Fibroblast of skin of scalp (primary cell): ENCODE results near the gene STPG3. TPM values are rescaled to one million over a fixed set of nuclear protein-coding genes. Genes with fewer than 3 reads are reported as not detected.

Source experiments
- DNase-seq: peaks from one replicate; pipeline ENCODE4 v3.0.0-alpha.2; 2013
- polyA plus RNA-seq, 2 experiments: library from polyadenylated mRNA; unstranded; fragments of 120-200 nt; gene quantifications; one replicate each; pipeline ENCODE4 v1.2.1, GENCODE V29; 2013; ENCODE audit not compliant: insufficient read length in 2 of 2

The STPG3 gene
- 0.23 TPM for polyA plus RNA-seq (2013, experiment 1 of 2; ENCODE audit: insufficient read length)
- not detected for polyA plus RNA-seq (2013, experiment 2 of 2; ENCODE audit: insufficient read length)

- no peak for DNase-seq
Measured at GRCh38 chr9:137251194-137251461, at the start of gene STPG3. Gene STPG3 (plus strand): TSS chr9:137251286. CDS start chr9:137251287, 1 bp downstream.

- DNase-seq, result no peak
Measured at GRCh38 chr9:137202966-137203365, 48.1 kb upstream of the STPG3 start.

- DNase-seq, result no peak
Measured at GRCh38 chr9:137204731-137205125, 46.4 kb upstream of the STPG3 start.

- DNase-seq, result peak; percentile 87
Measured at GRCh38 chr9:137205126-137206069, 45.7 kb upstream of the STPG3 start, which contains the start of the genes NDOR1 and TMEM203. Gene NDOR1 (plus strand): TSS chr9:137205700. CDS start chr9:137205778, 78 bp downstream. Gene TMEM203 (minus strand): TSS chr9:137205648. CDS start chr9:137205414, 234 bp downstream.

- no peak for DNase-seq
Measured at GRCh38 chr9:137206602-137207001, 44.5 kb upstream of the STPG3 start.

GRCh38 chr9:137211532-137211931, 39.6 kb upstream of the STPG3 start:
- DNase-seq, result no peak

- DNase-seq, result no peak
Measured at GRCh38 chr9:137212520-137212919, 38.6 kb upstream of the STPG3 start.

- no peak for DNase-seq
Measured at GRCh38 chr9:137213160-137214060, 37.7 kb upstream of the STPG3 start.

GRCh38 chr9:137214620-137215019, 36.5 kb upstream of the STPG3 start:
- no peak for DNase-seq

GRCh38 chr9:137215196-137215986, 35.7 kb upstream of the STPG3 start:
- no peak for DNase-seq

- DNase-seq, result no peak
Measured at GRCh38 chr9:137216188-137216965, 34.7 kb upstream of the STPG3 start.

GRCh38 chr9:137217276-137218211, 33.5 kb upstream of the STPG3 start:
- DNase-seq, result no peak

- no peak for DNase-seq
Measured at GRCh38 chr9:137218212-137218753, 32.8 kb upstream of the STPG3 start.

GRCh38 chr9:137218754-137219271, 32.3 kb upstream of the STPG3 start:
- DNase-seq, result no peak

GRCh38 chr9:137219757-137220316, 31.2 kb upstream of the STPG3 start:
- no peak for DNase-seq

GRCh38 chr9:137220317-137221094, 30.6 kb upstream of the STPG3 start:
- no peak for DNase-seq

GRCh38 chr9:137221095-137221505, 30.0 kb upstream of the STPG3 start:
- DNase-seq, result no peak

- no peak for DNase-seq
Measured at GRCh38 chr9:137221506-137222111, 29.5 kb upstream of the STPG3 start.
